HG03196 (cell line): Measurements from ENCODE around the gene PCCA.
"Not testable (repeated sequence)": the region's sequence is repeated elsewhere in the genome, so short reads cannot be mapped to it uniquely, and the experiment has no call there.

ENCODE experiments used
- ATAC-seq: cut with Tn5 transposase; IDR thresholded peaks from one replicate; pipeline ENCODE4 v1.9.1; 2021; ENCODE audit not compliant: unreplicated experiment

The PCCA gene

DNA sequence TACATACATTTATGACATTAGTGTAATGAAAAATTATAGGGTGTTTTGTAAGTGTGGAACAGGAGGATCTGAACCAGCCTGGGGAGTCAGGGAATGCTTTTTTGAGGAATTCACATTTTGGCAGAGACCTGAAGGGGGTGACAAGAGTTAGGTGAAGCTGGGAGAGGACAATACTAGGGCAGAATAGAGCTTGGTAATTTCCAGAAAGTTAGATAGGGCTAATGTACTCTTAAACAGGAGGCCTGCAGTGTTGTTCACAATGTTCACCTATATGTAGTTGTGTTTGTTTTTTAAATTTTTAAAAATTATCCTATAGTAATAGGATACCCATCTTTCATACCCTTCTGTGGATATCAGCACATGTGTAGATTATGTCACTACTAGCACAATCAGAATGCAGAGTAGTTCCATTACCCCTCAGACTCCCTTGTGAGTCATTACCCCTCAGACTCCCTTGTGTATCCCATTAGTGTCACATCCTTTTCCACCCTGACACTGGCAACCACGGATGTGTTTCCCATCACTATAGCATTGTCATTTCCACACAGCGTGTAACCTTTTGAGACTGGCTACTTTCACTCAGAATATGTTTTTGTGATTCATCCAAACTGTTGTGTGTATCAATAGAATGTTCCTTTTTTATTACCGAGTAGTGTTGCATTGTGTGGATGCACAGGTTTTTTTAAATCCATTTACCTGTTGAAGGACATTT is 43.1 kb downstream of the PCCA start:
- ATAC-seq, result peak; percentile 49

GRCh38 chr13:100138859-100139491 is 50.1 kb downstream of the PCCA start:
- no peak for ATAC-seq

DNA sequence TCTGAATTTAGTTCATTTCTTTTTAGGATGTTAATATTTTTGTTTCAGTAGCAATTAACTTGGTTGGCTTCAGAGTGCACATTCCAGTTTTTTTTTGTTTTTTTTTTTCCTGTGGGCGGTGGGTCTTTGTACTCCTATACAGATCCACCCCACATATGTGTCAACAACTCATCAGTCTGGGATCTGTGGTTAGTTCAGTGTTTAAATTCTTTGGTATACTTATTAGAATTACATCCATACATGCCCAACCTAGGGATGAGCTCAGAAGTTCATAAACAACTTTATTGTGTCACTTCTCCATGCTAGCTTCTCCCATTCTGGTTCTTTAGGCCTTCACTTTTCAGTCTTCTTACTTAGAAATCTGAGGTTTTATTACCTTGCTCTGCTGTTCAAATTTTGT is 50.9 kb downstream of the PCCA start:
- no peak for ATAC-seq

- ATAC-seq, result no peak
These were observed 51.5 kb downstream of the PCCA start for GRCh38 chr13:100140441-100140840.

DNA sequence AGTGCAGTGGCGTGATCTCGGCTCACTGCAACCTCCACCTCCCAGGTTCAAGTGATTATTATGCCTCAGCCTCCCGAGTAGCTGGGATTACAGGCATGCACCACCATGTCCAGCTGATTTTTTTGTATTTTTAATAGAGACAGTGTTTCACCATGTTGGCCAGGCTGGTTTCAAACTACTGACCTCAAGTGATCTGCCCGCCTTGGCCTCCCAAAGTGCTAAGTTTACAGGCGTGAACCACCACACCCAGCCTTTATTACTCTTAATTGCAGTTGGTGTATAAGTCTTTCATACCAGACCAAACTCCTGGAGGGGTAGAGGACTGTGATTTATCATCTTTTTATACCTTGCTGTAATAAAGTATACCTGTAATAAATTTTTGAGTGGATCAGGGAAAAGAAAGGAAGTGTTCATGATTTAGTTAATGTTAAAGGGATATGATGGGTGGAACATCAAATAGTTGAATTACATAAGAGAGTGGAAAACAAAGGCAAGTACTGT is 52.6 kb downstream of the PCCA start:
- not testable (repeated sequence) for ATAC-seq

GRCh38 chr13:100146534-100146933 is 57.6 kb downstream of the PCCA start:
- no peak for ATAC-seq

DNA sequence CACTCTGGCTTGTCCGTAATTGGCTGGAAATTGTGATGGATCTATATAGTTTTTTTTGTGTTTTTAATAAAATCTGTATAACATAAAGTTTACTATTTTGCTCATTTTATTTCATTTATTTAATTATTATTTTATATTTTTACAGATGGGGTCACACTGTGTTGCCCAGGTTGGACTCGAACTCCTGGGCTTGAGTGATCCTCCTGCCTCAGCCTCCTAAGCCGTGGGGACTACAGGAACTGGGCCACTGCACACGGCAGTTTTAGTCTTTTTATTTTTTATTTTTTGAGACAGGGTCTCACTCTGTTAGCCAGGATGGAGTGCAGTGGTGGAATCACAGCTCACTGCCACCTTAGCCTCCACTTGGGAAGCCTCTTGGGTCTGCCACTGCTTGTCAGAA is 58.9 kb downstream of the PCCA start:
- ATAC-seq, result no peak

GRCh38 chr13:100148422-100148821 is 59.5 kb downstream of the PCCA start:
- no peak for ATAC-seq

DNA sequence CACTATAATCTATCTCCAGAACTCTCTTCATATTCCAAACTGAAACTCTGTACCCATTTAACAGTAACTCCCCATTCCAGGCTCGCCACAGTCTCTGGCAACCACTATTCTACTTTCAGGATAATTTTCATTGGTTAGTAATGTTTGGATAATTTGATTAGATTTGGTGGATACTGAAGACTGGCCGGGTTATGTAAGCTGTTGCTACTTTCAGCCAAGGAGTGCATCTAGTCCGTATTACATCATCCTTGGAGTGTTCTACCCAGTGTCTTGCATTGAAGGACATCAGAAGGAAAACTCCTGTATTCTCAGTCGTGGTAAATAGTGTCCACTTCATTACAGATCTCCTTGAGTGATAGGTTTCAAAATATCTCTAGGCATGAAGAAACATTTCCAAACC is 60.5 kb downstream of the PCCA start:
- ATAC-seq, result no peak

GRCh38 chr13:100150711-100151110 is 61.8 kb downstream of the PCCA start:
- ATAC-seq, result not testable (repeated sequence)

GRCh38 chr13:100154842-100155416 is 66.0 kb downstream of the PCCA start:
- ATAC-seq, result no peak

- no peak for ATAC-seq
These were observed 67.9 kb downstream of the PCCA start for GRCh38 chr13:100156788-100157187.

DNA sequence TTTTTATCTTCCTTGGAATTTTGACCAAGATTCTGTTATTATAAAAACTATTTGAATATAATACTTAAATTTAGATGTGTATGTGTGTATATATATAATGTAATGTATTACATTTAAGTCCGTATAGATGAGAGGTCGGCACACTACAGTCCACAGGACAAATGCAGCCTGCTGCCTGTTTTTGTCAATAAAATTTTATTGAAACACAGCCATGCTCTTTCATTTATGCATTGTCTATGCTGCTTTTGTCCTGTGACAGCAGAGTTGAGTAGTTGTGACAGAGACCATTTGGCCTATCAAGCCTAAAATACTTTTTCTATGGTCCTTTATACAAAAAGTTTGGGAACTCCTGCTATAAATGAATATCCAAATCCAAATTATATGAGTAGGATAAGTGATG is 69.7 kb downstream of the PCCA start:
- ATAC-seq, result no peak

- no peak for ATAC-seq
These were observed 70.7 kb downstream of the PCCA start for GRCh38 chr13:100159584-100159983.

DNA sequence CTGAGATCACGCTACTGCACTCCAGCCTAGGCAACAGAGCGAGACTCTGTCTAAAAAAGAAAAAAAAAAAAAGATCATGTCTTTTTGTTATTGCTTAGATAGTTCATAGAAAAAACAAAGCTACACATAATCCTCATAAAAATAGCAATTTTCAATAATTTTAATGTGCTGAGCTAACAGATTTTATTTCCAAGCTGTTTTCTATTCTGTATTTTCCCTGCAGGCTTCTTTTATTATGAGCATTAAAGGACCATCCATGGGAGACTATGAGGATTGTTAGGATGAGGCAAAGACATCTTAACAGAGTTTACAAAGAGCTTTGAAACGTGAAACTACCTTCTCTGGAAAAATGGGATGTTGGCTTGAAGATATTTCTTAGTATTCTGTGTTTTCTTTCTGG is 71.6 kb downstream of the PCCA start:
- no peak for ATAC-seq

- ATAC-seq, result no peak
These were observed 74.5 kb downstream of the PCCA start for GRCh38 chr13:100163375-100163774.

DNA sequence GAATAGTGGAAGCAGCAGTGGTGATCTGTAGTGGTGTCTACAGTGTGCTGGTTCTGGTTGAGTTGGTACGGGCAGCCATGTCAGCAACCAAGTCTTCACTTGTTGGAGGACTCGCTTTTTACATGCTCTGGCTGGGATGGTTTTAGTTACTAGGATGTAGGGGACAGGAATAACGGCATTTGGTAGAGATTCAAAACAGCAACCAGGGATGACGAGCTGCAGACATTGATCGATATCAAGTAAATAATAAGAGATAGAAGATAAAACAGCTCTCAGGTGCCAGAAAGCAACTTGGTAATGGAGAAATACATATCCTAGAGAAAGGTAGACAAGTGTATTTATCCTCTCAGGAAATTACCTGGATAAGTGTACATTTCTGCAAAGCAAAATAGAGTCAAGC is 84.3 kb downstream of the PCCA start:
- no peak for ATAC-seq

- ATAC-seq, result not testable (repeated sequence)
These were observed 85.6 kb downstream of the PCCA start for GRCh38 chr13:100174455-100174854.

DNA sequence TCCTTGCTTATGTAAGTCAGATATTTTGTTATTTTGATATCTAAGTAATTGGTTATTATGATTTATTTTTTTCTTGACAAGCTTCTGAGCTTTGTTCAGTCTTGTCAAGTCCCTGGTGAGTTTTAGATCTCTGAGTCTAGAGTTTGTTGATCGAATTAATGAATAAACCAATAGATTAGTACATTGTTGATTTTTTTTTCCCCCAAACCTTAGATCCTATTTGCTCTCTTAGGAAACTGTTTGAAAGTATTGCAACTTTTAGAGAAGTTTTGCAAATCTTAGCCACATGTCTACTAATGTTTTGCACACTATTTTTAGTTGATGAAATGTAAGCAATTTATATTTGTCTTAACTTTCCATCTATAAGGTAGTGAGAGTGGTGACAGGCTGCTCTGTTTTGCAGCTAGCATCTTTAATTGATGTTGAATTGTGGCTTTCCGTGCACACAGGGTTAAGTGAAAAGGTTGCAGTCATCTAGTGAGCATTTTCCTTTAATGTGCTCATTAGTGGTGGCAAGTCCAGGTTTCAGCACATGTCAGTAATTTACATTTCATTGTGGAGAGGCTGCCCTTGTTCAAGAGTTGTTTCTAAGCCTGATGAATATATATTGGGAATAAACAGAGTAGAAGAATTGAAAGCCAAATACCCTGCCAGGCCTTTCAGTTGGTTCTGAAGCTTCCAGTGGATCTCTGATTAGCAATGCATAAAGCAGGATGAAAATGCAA is 86.3 kb downstream of the PCCA start:
- ATAC-seq, result no peak

DNA sequence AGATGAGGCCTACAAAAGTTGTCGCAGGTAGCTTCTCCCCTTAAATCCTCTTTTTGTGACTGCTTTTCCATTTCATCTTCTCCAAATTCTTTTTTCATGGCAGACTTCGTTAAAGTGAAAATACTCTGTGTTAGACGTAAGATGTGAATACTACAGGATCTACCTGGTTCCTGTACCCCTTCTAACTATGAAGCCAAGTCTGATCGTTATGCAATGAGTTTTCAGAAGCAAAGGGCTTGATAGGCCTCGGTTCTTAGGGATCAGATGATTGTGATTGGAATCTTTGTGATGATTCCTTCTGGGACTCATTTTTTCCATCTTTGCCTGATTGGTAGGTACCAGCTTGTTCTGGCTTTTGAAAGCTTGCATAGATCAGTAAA is 86.9 kb downstream of the PCCA start:
- no peak for ATAC-seq

DNA sequence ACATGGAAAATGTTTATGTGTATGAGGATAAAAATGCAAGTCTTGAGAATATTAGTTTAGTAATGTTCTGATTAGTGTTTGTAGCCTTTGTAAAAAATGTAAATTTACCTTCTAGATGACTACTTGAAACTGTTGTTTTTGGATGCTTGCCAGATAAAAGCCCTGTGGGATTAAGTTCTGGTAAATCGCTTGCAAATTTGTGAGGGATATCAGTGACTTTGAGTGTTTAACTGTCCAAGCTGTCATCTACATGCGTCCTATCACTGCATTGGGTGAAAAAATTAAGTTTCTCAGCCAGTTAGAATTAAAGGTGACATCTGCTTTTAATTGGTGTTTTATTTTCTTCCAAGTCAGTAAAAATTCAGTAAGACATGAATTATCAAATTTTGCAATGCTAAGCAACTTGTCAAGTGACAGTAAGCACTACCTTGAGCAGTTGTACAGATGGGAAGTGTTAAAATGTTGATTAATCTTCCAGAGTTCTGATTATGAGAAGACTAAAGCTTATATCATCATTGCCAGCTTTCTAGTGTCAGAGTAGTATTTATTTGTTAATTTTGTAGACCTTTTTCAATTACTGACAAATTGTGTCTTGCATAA is 88.0 kb downstream of the PCCA start:
- no peak for ATAC-seq
